ENCODE data around the gene ZNF546. TPM values are rescaled to one million over a fixed set of nuclear protein-coding genes. Genes with fewer than 3 reads are reported as not detected.
A peak's percentile ranks its signal among the peaks of the same experiment; 100 is the strongest.

Gene ZNF546
- total and polyA plus RNA-seq, 8 donors = 1.2 to 5.9 (median 2.8) TPM

GRCh38 chr19:39994361-39994760 lies 2.5 kb upstream of the ZNF546 start:
- FAIRE-seq (no peak), DNase-seq (no peak), ATAC-seq (no peak)
- H3K36me3 ChIP-seq = no peaks in the 10 kb centered on the region
- H3K9me3 ChIP-seq = no peaks in the 10 kb centered on the region
- H3K4me1 ChIP-seq = no peaks in the 10 kb centered on the region
- TF ChIP-seq CTCF (IDR thresholded peaks at IDR 0.05) = no peak
- intact Hi-C loops (cut with DNase I) = no loop called here
- no peaks in the 10 kb centered on the region for H3K27me3 ChIP-seq
- H3K4me3 ChIP-seq = no peak overlapping the region
- H3K27ac ChIP-seq = no peak overlapping the region

- peak overlapping the region in 1 of 4 donors; percentile 70 for H3K27ac ChIP-seq
- intact Hi-C loops (cut with DNase I) = no loop called here
- H3K9me3 ChIP-seq = no peaks in the 10 kb centered on the region
- peak overlapping the region in 1 of 4 donors; percentile 80 for H3K4me3 ChIP-seq
- WGBS, 2 donors = 86 to 95% methylated on average over 1 of the region's 1 CpG
- H3K4me1 ChIP-seq = no peaks in the 10 kb centered on the region
- ATAC-seq (no peak), DNase-seq (no peak), FAIRE-seq (no peak)
- TF ChIP-seq CTCF (IDR thresholded peaks at IDR 0.05) = no peak
- H3K27me3 ChIP-seq = no peaks in the 10 kb centered on the region
- no peaks in the 10 kb centered on the region for H3K36me3 ChIP-seq
These were observed 1.1 kb upstream of the ZNF546 start for GRCh38 chr19:39995794-39996193.

GRCh38 chr19:39996218-39996810 lies 546 bp upstream of the ZNF546 start:
- DNase-seq = no peak
- no peak for FAIRE-seq
- H3K27me3 ChIP-seq = no peaks in the 10 kb centered on the region

GRCh38 chr19:39997638-39998216 lies 867 bp downstream of the ZNF546 start:
- no peak for FAIRE-seq
- intact Hi-C loops (cut with DNase I) = no loop called here
- 65 to 69% methylated on average over 5 of the region's 5 CpGs for WGBS, 2 donors

More at GRCh38 chr19:39996218-39996810, 546 bp upstream of the ZNF546 start:
- no peak for TF ChIP-seq CTCF (IDR thresholded peaks at IDR 0.05)
- peak overlapping the region; percentile 62 to 73 (median 70) for H3K27ac ChIP-seq
- H3K36me3 ChIP-seq = no peaks in the 10 kb centered on the region
- peak; percentile 45 to 68 (median 56) for ATAC-seq
- intact Hi-C loops (cut with DNase I) = no loop called here
- peak overlapping the region; percentile 67 to 80 (median 74) for H3K4me3 ChIP-seq
- 7 to 9% methylated on average over 19 of the region's 19 CpGs for WGBS, 2 donors
- H3K4me1 ChIP-seq = no peaks in the 10 kb centered on the region
- H3K9me3 ChIP-seq = no peaks in the 10 kb centered on the region

More at GRCh38 chr19:39997638-39998216, 867 bp downstream of the ZNF546 start:
- no peaks in the 10 kb centered on the region for H3K9me3 ChIP-seq
- TF ChIP-seq CTCF (IDR thresholded peaks at IDR 0.05) = no peak
- peak overlapping the region in 3 of 4 donors; percentile 67 to 80 (median 76) for H3K4me3 ChIP-seq
- no peaks in the 10 kb centered on the region for H3K27me3 ChIP-seq
- ATAC-seq = peak in 2 of 4 donors; percentile 17 to 22
- H3K36me3 ChIP-seq = no peaks in the 10 kb centered on the region
- DNase-seq = no peak
- no peaks in the 10 kb centered on the region for H3K4me1 ChIP-seq
- H3K27ac ChIP-seq = peak overlapping the region in 3 of 4 donors; percentile 70 to 73 (median 71)

Data from pancreas (tissue), 10 donors.